GM12892 (cell line): Measurements from ENCODE around the gene IL4I1.

Experiments
- POLR2A ChIP-seq: IDR thresholded peaks from 2 replicates; pipeline ENCODE4 v1.6.1; 2011; ENCODE audit warnings: low read depth, low read length, control low read depth
- POLR2AphosphoS5 ChIP-seq: IDR thresholded peaks from 2 replicates; pipeline ENCODE4 v1.6.1; 2011; ENCODE audit warnings: low read depth, low read length, control low read depth

GRCh38 chr19:49858088-49858985, 38.4 kb downstream of the IL4I1 start:
- TF ChIP-seq POLR2A (no peak; the same call in 1 of the 2 replicates), POLR2AphosphoS5 (0 out of 2 replicates have a peak, but pooled peaks have one; percentile 6)
